HCT116 (cell line): ENCODE measurements around the gene RANBP9. TPM values are rescaled to one million over a fixed set of nuclear protein-coding genes. Genes with fewer than 3 reads are reported as not detected.

ENCODE experiments used
- ATAC-seq: fragments of 200-7000 bp; cut with Tn5 transposase; 2 replicates; pipeline ENCODE4 v1.9.1; 2020; ENCODE audit warnings: mild to moderate bottlenecking, moderate library complexity
- BruUV-seq: library from RNA; stranded (reverse); fragments of 400-500 nt; replicated peaks from 2 replicates; lab custom pipeline; 2021; lab: Mats Ljungman, UMichigan
- CTCF ChIA-PET: fragments of 300-600 bp; sonication (Branson Sonifier 250); formaldehyde crosslinking; loops from one replicate; lab custom pipeline; 2021; ENCODE audit warnings: antibody characterized with exemption; lab: Charles Lee
- POLR2A ChIA-PET: fragments of 300-600, 350-600 bp; sonication (Branson Sonifier 250); formaldehyde crosslinking; loops from one replicate; lab custom pipeline; 2021; ENCODE audit warnings: antibody characterized with exemption; lab: Charles Lee
- RAD21 ChIA-PET, 2 experiments: fragments of 300-600 bp; sonication (Branson Sonifier 250); formaldehyde crosslinking; loops; one replicate each; lab custom pipeline; 2023; ENCODE audit warnings: low total read pairs in 2 of 2; ENCODE audit not compliant: uncharacterized antibody in 2 of 2, unreplicated experiment in 2 of 2, low non-redundant PET in 1 of 2; lab: Charles Lee
- DNase-seq: peaks from one replicate; pipeline ENCODE4 v3.0.0-alpha.2; 2010; ENCODE audit warnings: low read depth, low spot score
- H2AFZ ChIP-seq: fragments of 200-600 bp; shearing (Covaris generic), sonication (generic); 2 replicates; pipeline ENCODE4 v1.6.1; 2017; ENCODE audit warnings: low read depth, mixed run types, mixed read lengths, antibody characterized with exemption, low read length; ENCODE audit not compliant: poor library complexity, severe bottlenecking
- H3K27ac ChIP-seq: 2 replicates; pipeline ENCODE4 v1.5.1; 2012; ENCODE audit warnings: low read depth, low read length
- H3K27me3 ChIP-seq: fragments of 200-600 bp; sonication (generic); 2 replicates; pipeline ENCODE4 v1.6.1; 2016; ENCODE audit warnings: mixed run types, low read length, mixed read lengths; ENCODE audit not compliant: insufficient read depth
- H3K36me3 ChIP-seq, 2 experiments: fragments of 200-500 bp in 1 of 2; fragments of 200-600 bp in 1 of 2; sonication (Bioruptor generic) in 1 of 2; sonication (generic) in 1 of 2; 2 replicates each; pipeline versions ENCODE4 v1.5.1 to v1.6.1; 2014 to 2016; ENCODE audit warnings: low read length in 2 of 2, inconsistent platforms in 1 of 2, mixed read lengths in 1 of 2, mixed run types in 1 of 2; ENCODE audit not compliant: insufficient read depth in 2 of 2, control insufficient read depth in 1 of 2
- H3K4me1 ChIP-seq, 2 experiments: fragments of 200-600 bp in 1 of 2; sonication (generic) in 1 of 2; 2 replicates each; pipeline versions ENCODE4 v1.5.1 to v1.6.1; 2012 to 2017; ENCODE audit warnings: low read length in 2 of 2, inconsistent platforms in 1 of 2, mild to moderate bottlenecking in 1 of 2, mixed read lengths in 1 of 2, mixed run types in 1 of 2, moderate library complexity in 1 of 2; ENCODE audit not compliant: insufficient read depth in 2 of 2, control insufficient read depth in 1 of 2
- H3K4me2 ChIP-seq: fragments of 200-600 bp; sonication (generic); 2 replicates; pipeline ENCODE4 v1.6.1; 2017; ENCODE audit warnings: mixed run types, low read length, mixed read lengths
- H3K4me3 ChIP-seq, 2 experiments: fragments of 200-600 bp in 1 of 2; sonication (generic) in 1 of 2; replicated peaks in 1 of 2; 2 replicates each; pipeline ENCODE4 v1.5.1; 2011 to 2016; ENCODE audit warnings: low read length in 2 of 2, control low read depth in 1 of 2, low read depth in 1 of 2, mild to moderate bottlenecking in 1 of 2, mixed read lengths in 1 of 2, mixed run types in 1 of 2
- H3K79me2 ChIP-seq: fragments of 200-600 bp; sonication (generic); 2 replicates; pipeline ENCODE4 v1.6.1; 2017; ENCODE audit warnings: mild to moderate bottlenecking, mixed run types, low read length, moderate library complexity, mixed read lengths; ENCODE audit not compliant: insufficient read depth
- H3K9ac ChIP-seq: fragments of 200-600 bp; sonication (generic); 2 replicates; pipeline ENCODE4 v1.6.1; 2016; ENCODE audit warnings: low read length, mixed read lengths
- H3K9me2 ChIP-seq: fragments of 200-600 bp; sonication (generic), shearing (Covaris generic); 2 replicates; pipeline ENCODE4 v1.6.1; 2017; ENCODE audit warnings: mixed run types, mild to moderate bottlenecking, moderate library complexity; ENCODE audit not compliant: insufficient read depth
- H3K9me3 ChIP-seq, 2 experiments: fragments of 200-500 bp in 1 of 2; fragments of 200-600 bp in 1 of 2; sonication (Bioruptor generic) in 1 of 2; sonication (generic) in 1 of 2; 2 replicates each; pipeline ENCODE4 v1.6.1; 2014 to 2017; ENCODE audit warnings: low read length in 2 of 2, mixed read lengths in 2 of 2, inconsistent platforms in 1 of 2, low read depth in 1 of 2, mild to moderate bottlenecking in 1 of 2, mixed run types in 1 of 2, moderate library complexity in 1 of 2; ENCODE audit not compliant: control insufficient read depth in 1 of 2, insufficient read depth in 1 of 2
- H4K20me1 ChIP-seq: fragments of 200-600 bp; sonication (generic), shearing (Covaris generic); 2 replicates; pipeline ENCODE4 v1.6.1; 2017; ENCODE audit warnings: mixed run types, mild to moderate bottlenecking, moderate library complexity; ENCODE audit not compliant: insufficient read depth
- CEBPB ChIP-seq: IDR thresholded peaks from 2 replicates; pipeline ENCODE4 v1.6.1; 2012; ENCODE audit warnings: low read depth
- EGR1 ChIP-seq: IDR thresholded peaks from 2 replicates; pipeline ENCODE4 v1.6.1; 2012; ENCODE audit warnings: low read depth
- EZH2 ChIP-seq: fragments of 200-600 bp; sonication (generic); IDR thresholded peaks from 2 replicates; pipeline ENCODE4 v1.6.1; 2017; ENCODE audit warnings: antibody characterized with exemption, mixed run types
- EZH2phosphoT487 ChIP-seq: fragments of 200-600 bp; IDR thresholded peaks from 2 replicates; pipeline ENCODE4 v1.6.1; 2018; ENCODE audit warnings: antibody characterized with exemption, borderline replicate concordance
- FOSL1 ChIP-seq: IDR thresholded peaks from 2 replicates; pipeline ENCODE4 v1.6.1; 2012; ENCODE audit warnings: low read depth
- POLR2A ChIP-seq: IDR thresholded peaks from 2 replicates; pipeline ENCODE4 v1.7.0; 2011; ENCODE audit warnings: borderline replicate concordance; ENCODE audit not compliant: insufficient read depth, insufficient read length; ENCODE audit errors: extremely low read depth
- SIN3A ChIP-seq: IDR thresholded peaks from 2 replicates; pipeline ENCODE4 v1.6.1; 2012; ENCODE audit warnings: low read depth
- SP1 ChIP-seq: IDR thresholded peaks from 2 replicates; pipeline ENCODE4 v1.6.1; 2012; ENCODE audit warnings: low read depth
- TCF7L2 ChIP-seq: IDR thresholded peaks from 2 replicates; pipeline ENCODE4 v1.7.0; 2011; ENCODE audit warnings: borderline replicate concordance, inconsistent platforms; ENCODE audit not compliant: insufficient read depth, insufficient read length; ENCODE audit errors: extremely low read depth
- YY1 ChIP-seq: IDR thresholded peaks from 2 replicates; pipeline ENCODE4 v1.6.1; 2011; ENCODE audit warnings: low read length, low read depth, moderate library complexity, mild to moderate bottlenecking; ENCODE audit not compliant: insufficient replicate concordance; ENCODE audit errors: extremely low read depth
- ZFX ChIP-seq: fragments of 450-650 bp; IDR thresholded peaks from 2 replicates; pipeline ENCODE4 v1.6.1; 2017
- ZNF274 ChIP-seq: fragments of 200-500 bp; sonication (Bioruptor generic); IDR thresholded peaks from 2 replicates; pipeline ENCODE4 v1.6.1; 2014; ENCODE audit warnings: mild to moderate bottlenecking, low read depth, low read length, inconsistent platforms
- intact Hi-C: fragments of 100-400 bp; cut with micrococcal nuclease; formaldehyde crosslinking; loops from 2 replicates; pipeline ENCODE4 v1.10.0; 2022
- total RNA-seq: library from RNA; stranded (reverse); gene quantifications from one replicate; pipeline ENCODE4 v1.2.1, GENCODE V29; 2021; ENCODE audit not compliant: unreplicated experiment
- TF ChIP-seq, protein P1 (sequence below): IDR thresholded peaks from 2 replicates; pipeline ENCODE4 v1.6.1; 2011; ENCODE audit warnings: mild to moderate bottlenecking, low read length, moderate library complexity; ENCODE audit not compliant: insufficient replicate concordance; ENCODE audit errors: extremely low read depth
- TF ChIP-seq, protein P2 (sequence below): IDR thresholded peaks from 2 replicates; pipeline ENCODE4 v1.6.1; 2012

Gene RANBP9
- total RNA-seq, 1 experiment from 2014 or later, result 48.0 TPM

GRCh38 chr6:13591205-13591921, 120.3 kb downstream of the RANBP9 start:
- POLR2A ChIA-PET, result no interaction called here
- CTCF ChIA-PET, result no interaction called here
- H3K9me2 ChIP-seq, result no peaks in the 10 kb centered on the region

More at GRCh38 chr6:13591205-13591921, 120.3 kb downstream of the RANBP9 start:
- RAD21 ChIA-PET, result no interaction called here
- H3K9me3 ChIP-seq, result no peaks in the 10 kb centered on the region
- no peaks in the 10 kb centered on the region for H3K4me1 ChIP-seq
- H3K27ac ChIP-seq, result no peak overlapping the region
- no peak for ATAC-seq
- no peak overlapping the region for H3K4me2 ChIP-seq
- no peaks in the 10 kb centered on the region; a peak in 1 of 4 replicates for H3K36me3 ChIP-seq
- no peak overlapping the region for H2AFZ ChIP-seq
- H4K20me1 ChIP-seq, result no peaks in the 10 kb centered on the region
- no peak for TF ChIP-seq EGR1
- TF ChIP-seq TCF7L2, result no peak
- TF ChIP-seq YY1, result no peak
- TF ChIP-seq CEBPB, result no peak
- TF ChIP-seq, protein P1, sequence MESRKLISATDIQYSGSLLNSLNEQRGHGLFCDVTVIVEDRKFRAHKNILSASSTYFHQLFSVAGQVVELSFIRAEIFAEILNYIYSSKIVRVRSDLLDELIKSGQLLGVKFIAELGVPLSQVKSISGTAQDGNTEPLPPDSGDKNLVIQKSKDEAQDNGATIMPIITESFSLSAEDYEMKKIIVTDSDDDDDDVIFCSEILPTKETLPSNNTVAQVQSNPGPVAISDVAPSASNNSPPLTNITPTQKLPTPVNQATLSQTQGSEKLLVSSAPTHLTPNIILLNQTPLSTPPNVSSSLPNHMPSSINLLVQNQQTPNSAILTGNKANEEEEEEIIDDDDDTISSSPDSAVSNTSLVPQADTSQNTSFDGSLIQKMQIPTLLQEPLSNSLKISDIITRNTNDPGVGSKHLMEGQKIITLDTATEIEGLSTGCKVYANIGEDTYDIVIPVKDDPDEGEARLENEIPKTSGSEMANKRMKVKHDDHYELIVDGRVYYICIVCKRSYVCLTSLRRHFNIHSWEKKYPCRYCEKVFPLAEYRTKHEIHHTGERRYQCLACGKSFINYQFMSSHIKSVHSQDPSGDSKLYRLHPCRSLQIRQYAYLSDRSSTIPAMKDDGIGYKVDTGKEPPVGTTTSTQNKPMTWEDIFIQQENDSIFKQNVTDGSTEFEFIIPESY, result no peak
- TF ChIP-seq EZH2phosphoT487, result no peak
- no peak for TF ChIP-seq FOSL1
- no peak for TF ChIP-seq ZFX
- TF ChIP-seq, protein P2, sequence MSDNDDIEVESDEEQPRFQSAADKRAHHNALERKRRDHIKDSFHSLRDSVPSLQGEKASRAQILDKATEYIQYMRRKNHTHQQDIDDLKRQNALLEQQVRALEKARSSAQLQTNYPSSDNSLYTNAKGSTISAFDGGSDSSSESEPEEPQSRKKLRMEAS, result no peak
- no peak for TF ChIP-seq SP1
- no peak for TF ChIP-seq ZNF274
- no peak for TF ChIP-seq POLR2A
- TF ChIP-seq EZH2, result no peak
- TF ChIP-seq SIN3A, result no peak
- no peaks in the 10 kb centered on the region for H3K79me2 ChIP-seq
- no peak for DNase-seq
- intact Hi-C loops, result no loop called here
- no peak overlapping the region for H3K9ac ChIP-seq
- no TSS peak for BruUV-seq
- no peaks in the 10 kb centered on the region for H3K27me3 ChIP-seq
- H3K4me3 ChIP-seq, result no peak overlapping the region
